A673 (cell line): Measurements from ENCODE around the gene CD3D.

ENCODE experiments used
- CTCF ChIP-seq: fragments of 300-800, 200-600 bp; sonication (generic); conservative IDR thresholded peaks from 2 replicates; pipeline ENCODE4 v1.5.1; 2017; ENCODE audit warnings: low read depth, mild to moderate bottlenecking, antibody characterized with exemption, low read length, moderate library complexity, mixed read lengths
- EZH2 ChIP-seq: fragments of 200-600 bp; sonication (generic); IDR thresholded peaks from 2 replicates; pipeline ENCODE4 v1.6.1; 2017; ENCODE audit warnings: borderline replicate concordance, low read depth, mild to moderate bottlenecking, mixed read lengths, antibody characterized with exemption, low read length; ENCODE audit not compliant: poor library complexity, severe bottlenecking

GRCh38 chr11:118320515-118320914 is 22.0 kb downstream of the CD3D start:
- TF ChIP-seq CTCF (no peak), EZH2 (no peak)
